NCI-H1694 treated with DMSO at 0.1 percent for 48 hours (cell line): ENCODE data around the gene DYNLT2B.
"Not testable (repeated sequence)": the region's sequence is repeated elsewhere in the genome, so short reads cannot be mapped to it uniquely, and the experiment has no call there.

Experiments used
- DNase-seq: peaks from one replicate; lab custom pipeline; 2025; lab: John Stamatoyannopoulos, UW

DYNLT2B gene

GRCh38 chr3:196272826-196273225 lies 45.2 kb downstream of the DYNLT2B start:
- DNase-seq: no peak

GRCh38 chr3:196270499-196270898 lies 47.5 kb downstream of the DYNLT2B start:
- no peak for DNase-seq

- DNase-seq: no peak
Measured at GRCh38 chr3:196268284-196269163, 49.5 kb downstream of the DYNLT2B start.

GRCh38 chr3:196263819-196264218 lies 54.2 kb downstream of the DYNLT2B start:
- no peak for DNase-seq

GRCh38 chr3:196260784-196261183 lies 57.3 kb downstream of the DYNLT2B start:
- no peak for DNase-seq

GRCh38 chr3:196255776-196256175 lies 62.3 kb downstream of the DYNLT2B start:
- DNase-seq: no peak

GRCh38 chr3:196254376-196255283 lies 63.4 kb downstream of the DYNLT2B start:
- DNase-seq: no peak

- DNase-seq: no peak
Measured at GRCh38 chr3:196251918-196252317, 66.1 kb downstream of the DYNLT2B start.

GRCh38 chr3:196246612-196247308 lies 71.3 kb downstream of the DYNLT2B start:
- DNase-seq: no peak

- DNase-seq: not testable (repeated sequence)
Measured at GRCh38 chr3:196244166-196244565, 73.9 kb downstream of the DYNLT2B start.

GRCh38 chr3:196241704-196242103 lies 76.3 kb downstream of the DYNLT2B start:
- DNase-seq: no peak
